MCF 10A (cell line): ENCODE data around the gene PLOD1. TPM values are rescaled to one million over a fixed set of nuclear protein-coding genes. Genes with fewer than 3 reads are reported as not detected.

ENCODE experiments used
- BruUV-seq: library from RNA; stranded (reverse); fragments of 400-500 nt; replicated peaks from 2 replicates; lab custom pipeline; 2021; lab: Mats Ljungman, UMichigan
- CTCF ChIA-PET: fragments of 300-600 bp; sonication (Branson Sonifier 250); formaldehyde crosslinking; extraction: SDS; loops from one replicate; lab custom pipeline; 2021; ENCODE audit warnings: antibody characterized with exemption, inconsistent platforms; lab: Yijun Ruan, JAX
- POLR2A ChIA-PET: fragments of 300-600, 350-650 bp; sonication (Branson Sonifier 250); formaldehyde crosslinking; extraction: SDS; loops from one replicate; lab custom pipeline; 2020; ENCODE audit warnings: antibody characterized with exemption, inconsistent platforms; lab: Yijun Ruan, JAX
- DNase-seq: peaks from one replicate; pipeline ENCODE4 v3.0.0-alpha.2; 2018; ENCODE audit not compliant: unreplicated experiment
- H3K27ac Mint-ChIP-seq: one replicate; pipeline ENCODE4 v1.8.0; 2022; ENCODE audit warnings: mild to moderate bottlenecking, low read depth, mixed read lengths; ENCODE audit not compliant: unreplicated experiment
- H3K27me3 Mint-ChIP-seq: one replicate; pipeline ENCODE4 v1.8.0; 2022; ENCODE audit warnings: mixed read lengths; ENCODE audit not compliant: insufficient read depth, unreplicated experiment
- H3K36me3 Mint-ChIP-seq: one replicate; pipeline ENCODE4 v1.8.0; 2022; ENCODE audit warnings: mild to moderate bottlenecking, moderate library complexity, mixed read lengths; ENCODE audit not compliant: insufficient read depth, unreplicated experiment
- H3K4me1 Mint-ChIP-seq: one replicate; pipeline ENCODE4 v1.8.0; 2022; ENCODE audit warnings: mixed read lengths; ENCODE audit not compliant: insufficient read depth, unreplicated experiment
- H3K4me3 Mint-ChIP-seq: one replicate; pipeline ENCODE4 v1.8.0; 2022; ENCODE audit warnings: mild to moderate bottlenecking, moderate library complexity, mixed read lengths; ENCODE audit not compliant: unreplicated experiment
- H3K9me3 Mint-ChIP-seq: one replicate; pipeline ENCODE4 v1.8.0; 2022; ENCODE audit warnings: mixed read lengths; ENCODE audit not compliant: unreplicated experiment
- intact Hi-C: fragments of 100-400 bp; cut with micrococcal nuclease; formaldehyde crosslinking; loops from 2 replicates; pipeline ENCODE4 v1.14.1; 2022
- total RNA-seq: library from RNA; stranded (reverse); gene quantifications from 2 replicates; pipeline ENCODE4 v1.2.3, GENCODE V29; 2022
- TF ChIP-seq, protein P1 (sequence below): fragments of 200-600 bp; IDR thresholded peaks from one replicate; pipeline ENCODE4 v1.8.0; 2022; ENCODE audit warnings: antibody characterized with exemption, mild to moderate bottlenecking; ENCODE audit not compliant: unreplicated experiment

Gene PLOD1
- total RNA-seq, 1 experiment from 2014 or later: 48.2 TPM

- Mint-ChIP-seq H3K27me3 (no peaks in the 10 kb centered on the region), H3K4me3 (no peak overlapping the region), H3K4me1 (no peaks in the 10 kb centered on the region), H3K36me3 (peaks cover 89% of the 10 kb centered on the region), H3K9me3 (no peaks in the 10 kb centered on the region), H3K27ac (no peak overlapping the region)
- no peak for DNase-seq
- intact Hi-C loops: no loop called here
- ChIA-PET POLR2A (interaction anchor here (1.1 to 1.2 kb wide), 2 partner anchors 9 to 12 kb away, joined by 4 read pairs; no protein-coding TSS in a partner anchor), CTCF (no interaction called here)
- BruUV-seq: no TSS peak
- TF ChIP-seq, protein P1, sequence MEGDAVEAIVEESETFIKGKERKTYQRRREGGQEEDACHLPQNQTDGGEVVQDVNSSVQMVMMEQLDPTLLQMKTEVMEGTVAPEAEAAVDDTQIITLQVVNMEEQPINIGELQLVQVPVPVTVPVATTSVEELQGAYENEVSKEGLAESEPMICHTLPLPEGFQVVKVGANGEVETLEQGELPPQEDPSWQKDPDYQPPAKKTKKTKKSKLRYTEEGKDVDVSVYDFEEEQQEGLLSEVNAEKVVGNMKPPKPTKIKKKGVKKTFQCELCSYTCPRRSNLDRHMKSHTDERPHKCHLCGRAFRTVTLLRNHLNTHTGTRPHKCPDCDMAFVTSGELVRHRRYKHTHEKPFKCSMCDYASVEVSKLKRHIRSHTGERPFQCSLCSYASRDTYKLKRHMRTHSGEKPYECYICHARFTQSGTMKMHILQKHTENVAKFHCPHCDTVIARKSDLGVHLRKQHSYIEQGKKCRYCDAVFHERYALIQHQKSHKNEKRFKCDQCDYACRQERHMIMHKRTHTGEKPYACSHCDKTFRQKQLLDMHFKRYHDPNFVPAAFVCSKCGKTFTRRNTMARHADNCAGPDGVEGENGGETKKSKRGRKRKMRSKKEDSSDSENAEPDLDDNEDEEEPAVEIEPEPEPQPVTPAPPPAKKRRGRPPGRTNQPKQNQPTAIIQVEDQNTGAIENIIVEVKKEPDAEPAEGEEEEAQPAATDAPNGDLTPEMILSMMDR: no peak
Measured at GRCh38 chr1:11990303-11991032, 56.0 kb downstream of the PLOD1 start.

DNA sequence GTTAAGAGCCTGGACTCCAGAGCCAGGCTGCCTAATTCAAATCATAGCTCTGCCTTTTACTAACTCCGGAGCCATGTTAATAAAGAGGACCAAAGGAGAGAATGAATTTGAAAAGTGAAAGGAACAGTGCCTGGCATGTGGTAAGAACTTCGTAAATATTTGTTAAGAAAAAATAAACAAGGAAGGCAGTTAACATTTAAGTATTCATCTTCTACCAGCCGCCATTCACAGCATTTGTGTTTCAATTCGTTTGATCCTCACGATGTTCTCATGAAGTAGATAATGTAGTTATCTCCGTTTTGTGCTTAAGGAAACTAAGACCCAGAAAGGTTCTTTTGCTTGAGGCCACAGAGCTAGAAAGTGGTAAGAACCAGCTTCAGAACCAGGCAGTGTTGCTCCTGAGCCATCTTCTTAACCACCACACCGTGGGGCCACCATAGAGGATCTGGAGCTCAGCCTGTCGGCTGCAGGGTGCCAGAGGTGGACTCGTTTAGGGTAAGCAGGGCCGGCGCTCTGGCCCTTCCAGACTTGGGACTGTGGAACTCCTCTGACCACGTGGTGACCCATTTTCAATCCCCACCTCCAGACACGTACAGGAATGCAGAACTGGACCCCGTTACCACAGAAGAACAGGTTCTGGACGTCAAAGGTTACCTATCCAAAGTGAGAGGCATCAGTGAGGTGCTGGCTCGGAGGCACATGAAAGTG lies 57.6 kb downstream of the PLOD1 start:
- Mint-ChIP-seq H3K36me3 (peaks cover 87% of the 10 kb centered on the region), H3K27me3 (no peaks in the 10 kb centered on the region), H3K4me3 (no peak overlapping the region), H3K9me3 (no peaks in the 10 kb centered on the region), H3K4me1 (no peaks in the 10 kb centered on the region), H3K27ac (no peak overlapping the region)
- CTCF ChIA-PET: interaction anchor here (0.5 kb wide), 1 partner anchor 120 kb away, joined by 4 read pairs; no protein-coding TSS in a partner anchor
- POLR2A ChIA-PET: interaction anchor here (1.0 to 5.0 kb wide), 3 partner anchors 11 to 85 kb away, joined by 3 to 33 read pairs (median 4); partner anchors contain the start of genes MFN2 and MIIP
- no peak for DNase-seq
- TF ChIP-seq, protein P1: no peak
- intact Hi-C loops: no loop called here
- BruUV-seq: no TSS peak

- H3K36me3 Mint-ChIP-seq: peaks cover 95% of the 10 kb centered on the region
- no peak for DNase-seq
- ChIA-PET CTCF (interaction anchor here (0.7 kb wide), 1 partner anchor 347 kb away, joined by 3 read pairs; no protein-coding TSS in a partner anchor), POLR2A (interaction anchor here (0.5 to 0.9 kb wide), 2 partner anchors 15 to 90 kb away, joined by 3 to 4 read pairs; no protein-coding TSS in a partner anchor)
- no TSS peak for BruUV-seq
- intact Hi-C loops: no loop called here
- no peak overlapping the region for H3K27ac Mint-ChIP-seq
- H3K27me3 Mint-ChIP-seq: no peaks in the 10 kb centered on the region
- TF ChIP-seq, protein P1: no peak
- H3K4me1 Mint-ChIP-seq: peaks cover 10% of the 10 kb centered on the region
- H3K4me3 Mint-ChIP-seq: no peak overlapping the region
- H3K9me3 Mint-ChIP-seq: no peaks in the 10 kb centered on the region
Measured at GRCh38 chr1:11997081-11997850, 62.7 kb downstream of the PLOD1 start.
